HAP-1 (cell line): Measurements from ENCODE around the gene ANKRD34B.

Source experiments
- DNase-seq, 2 experiments: peaks; one replicate each; pipeline ENCODE4 v3.0.0-alpha.2; 2016 to 2020; ENCODE audit warnings: low spot score in 2 of 2
- H3K27me3 ChIP-seq: fragments of 250-450 bp; sonication (Bioruptor Pico); 2 replicates; pipeline ENCODE4 v1.5.1; 2020; ENCODE audit warnings: low read depth, mild to moderate bottlenecking, moderate library complexity
- H3K36me3 ChIP-seq: fragments of 250-450 bp; sonication (Bioruptor Pico); replicated peaks from 2 replicates; pipeline ENCODE4 v1.5.1; 2020; ENCODE audit warnings: mild to moderate bottlenecking
- H3K4me1 ChIP-seq: fragments of 250-450 bp; sonication (Bioruptor Pico); 2 replicates; pipeline ENCODE4 v1.5.1; 2020; ENCODE audit warnings: mild to moderate bottlenecking
- H3K4me3 ChIP-seq: fragments of 250-450 bp; sonication (Bioruptor Pico); 2 replicates; pipeline ENCODE4 v1.5.1; 2020; ENCODE audit warnings: mild to moderate bottlenecking, moderate library complexity
- H3K9me3 ChIP-seq: fragments of 250-450 bp; sonication (Bioruptor Pico); 2 replicates; pipeline ENCODE4 v1.5.1; 2020; ENCODE audit warnings: mild to moderate bottlenecking, moderate library complexity
- in situ Hi-C: fragments of 300-500 bp; cut with MboI; formaldehyde crosslinking; loops from 3 replicates; pipeline ENCODE4 v1.14.3; 2020; ENCODE audit warnings: low sequenced_read_pairs, inconsistent platforms, mixed read lengths

Gene ANKRD34B

DNA sequence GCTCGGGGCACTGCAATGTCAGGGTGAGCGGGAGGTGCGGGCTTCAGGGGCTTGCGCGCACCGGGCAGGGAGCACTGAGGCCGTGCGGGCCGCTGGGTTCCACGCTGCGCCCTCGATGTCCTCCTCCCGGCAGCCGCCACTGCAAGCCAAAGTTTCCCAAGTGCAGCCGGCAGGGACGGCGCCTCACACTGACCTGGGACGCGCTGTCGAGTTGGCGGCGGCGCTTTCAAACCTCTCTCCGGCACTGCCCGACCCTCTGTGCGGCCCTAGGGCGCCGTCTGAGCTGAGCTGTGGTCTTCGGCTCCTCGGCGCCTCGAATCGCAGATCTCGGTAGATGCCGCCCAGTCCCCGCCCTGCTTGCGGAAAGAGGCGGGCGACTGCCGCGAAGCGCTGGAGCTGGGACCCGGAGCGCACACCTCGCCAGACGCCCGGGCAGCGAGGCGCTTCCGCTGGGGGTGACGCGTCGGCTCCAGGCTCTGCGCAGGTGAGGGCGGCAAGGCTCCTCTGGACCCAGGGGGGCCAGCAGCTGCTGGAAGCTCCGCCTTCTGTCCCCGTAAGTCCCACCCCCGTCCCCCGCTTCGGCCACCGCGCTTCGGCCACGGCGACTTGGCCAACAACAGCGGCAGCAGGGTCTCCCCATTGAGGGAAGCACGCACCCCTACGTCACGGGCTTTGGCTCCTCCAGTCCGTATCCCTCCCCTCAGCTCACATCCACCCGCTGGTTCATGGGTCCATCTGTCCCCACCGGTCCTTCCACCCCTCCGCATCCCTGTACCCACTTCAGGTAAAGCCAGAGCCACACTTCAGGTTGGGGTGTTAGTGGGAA lies at the start of gene ANKRD34B:
ANKRD34B (minus strand) TSS at position 320 of the 826 bp plus-strand sequence. CDS start 10,261 bp downstream, outside the sequence.
- peak; percentile 30 to 68 for DNase-seq
- Histone ChIP-seq H3K9me3 (no peaks in the 10 kb centered on the region), H3K27me3 (peaks cover 17% of the 10 kb centered on the region), H3K4me1 (no peaks in the 10 kb centered on the region), H3K36me3 (no peaks in the 10 kb centered on the region), H3K4me3 (peak within 1 kb of the TSS; percentile 36)
- in situ Hi-C loops = no loop called here

DNA sequence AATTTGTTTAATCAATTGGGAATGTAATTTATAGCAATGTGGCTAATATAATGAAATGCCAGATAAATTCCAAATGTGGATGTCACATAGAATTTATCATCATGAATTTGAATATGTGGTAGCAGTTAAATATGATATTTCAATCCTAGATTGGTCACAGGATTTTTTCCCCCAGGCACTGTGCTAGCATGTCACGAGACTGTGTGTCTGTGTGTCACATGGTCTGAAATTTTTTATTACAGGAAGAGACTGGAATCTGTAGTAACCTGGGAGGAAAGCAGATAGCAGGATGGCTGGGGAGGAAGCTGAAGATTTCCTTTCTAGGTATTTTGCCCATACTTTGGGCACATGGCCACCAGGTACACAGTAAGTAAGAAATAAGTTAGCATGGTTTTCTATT lies 49.0 kb upstream of the ANKRD34B start:
- H3K27me3 ChIP-seq = no peaks in the 10 kb centered on the region
- H3K36me3 ChIP-seq = peaks cover 8% of the 10 kb centered on the region; the same call in 1 of the 2 replicates
- no peak for DNase-seq
- in situ Hi-C loops = no loop called here
- no peaks in the 10 kb centered on the region for H3K9me3 ChIP-seq
- H3K4me1 ChIP-seq = peaks cover 20% of the 10 kb centered on the region
- H3K4me3 ChIP-seq = no peak overlapping the region

DNA sequence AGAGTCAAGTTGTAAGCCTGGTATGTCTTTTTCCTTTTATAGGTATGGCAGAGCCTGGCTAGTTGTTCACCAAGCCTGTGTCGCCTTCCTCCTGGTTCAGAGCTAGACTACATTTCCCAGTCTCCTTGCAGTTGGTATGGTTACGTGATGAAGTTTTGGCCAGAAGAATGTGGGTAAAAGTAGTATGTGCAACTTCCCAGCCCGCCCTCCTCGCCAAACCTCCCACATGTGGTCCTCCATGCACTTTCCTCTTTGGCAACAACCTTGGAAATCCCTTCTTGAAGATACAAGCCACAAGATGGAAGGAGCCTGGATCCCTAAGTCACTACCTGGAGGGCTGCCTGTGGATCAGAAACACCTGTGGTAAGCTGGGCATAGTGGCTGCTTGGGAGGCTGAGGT lies 48.4 kb upstream of the ANKRD34B start:
- no peak for DNase-seq
- H3K4me3 ChIP-seq = no peak overlapping the region
- no peaks in the 10 kb centered on the region for H3K27me3 ChIP-seq
- no peaks in the 10 kb centered on the region for H3K9me3 ChIP-seq
- in situ Hi-C loops = no loop called here
- peaks cover 8% of the 10 kb centered on the region; the same call in 1 of the 2 replicates for H3K36me3 ChIP-seq
- H3K4me1 ChIP-seq = peaks cover 19% of the 10 kb centered on the region

DNA sequence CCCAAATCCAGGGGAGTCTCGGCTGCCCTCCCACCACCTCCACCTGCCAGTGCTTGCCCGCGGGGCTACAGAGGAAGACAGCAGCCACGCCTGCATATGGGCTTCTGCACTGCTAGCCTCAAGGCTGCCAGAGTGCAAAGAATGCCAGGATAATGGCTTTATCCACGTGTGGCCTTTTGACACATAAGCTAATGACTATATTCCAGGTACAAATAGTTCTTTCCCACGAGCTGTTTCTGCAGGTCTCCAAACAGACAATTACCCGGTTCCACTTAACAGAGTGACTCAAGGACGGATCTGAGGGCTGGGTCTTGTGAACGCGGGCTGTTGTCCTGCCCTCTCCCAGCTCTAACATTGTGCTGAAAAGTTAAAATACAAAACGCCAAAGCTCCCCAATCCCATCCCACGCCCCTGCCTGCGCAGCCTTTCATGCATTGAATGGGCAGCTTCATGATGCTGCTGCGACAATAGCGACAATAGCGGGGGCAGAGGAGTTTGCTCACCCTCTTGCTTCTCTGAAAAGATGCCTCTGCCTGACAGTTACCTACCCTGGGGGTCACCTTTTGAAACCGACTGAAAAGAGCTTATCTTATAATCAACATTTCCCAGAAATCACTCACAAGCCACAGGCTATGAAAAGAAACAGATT lies 45.3 kb upstream of the ANKRD34B start:
- Histone ChIP-seq H3K4me1 (peaks cover 19% of the 10 kb centered on the region), H3K4me3 (no peak overlapping the region), H3K27me3 (no peaks in the 10 kb centered on the region), H3K36me3 (peaks cover 4% of the 10 kb centered on the region; the same call in 1 of the 2 replicates), H3K9me3 (no peaks in the 10 kb centered on the region)
- DNase-seq = peak; percentile 84 to 86
- in situ Hi-C loops = no loop called here

DNA sequence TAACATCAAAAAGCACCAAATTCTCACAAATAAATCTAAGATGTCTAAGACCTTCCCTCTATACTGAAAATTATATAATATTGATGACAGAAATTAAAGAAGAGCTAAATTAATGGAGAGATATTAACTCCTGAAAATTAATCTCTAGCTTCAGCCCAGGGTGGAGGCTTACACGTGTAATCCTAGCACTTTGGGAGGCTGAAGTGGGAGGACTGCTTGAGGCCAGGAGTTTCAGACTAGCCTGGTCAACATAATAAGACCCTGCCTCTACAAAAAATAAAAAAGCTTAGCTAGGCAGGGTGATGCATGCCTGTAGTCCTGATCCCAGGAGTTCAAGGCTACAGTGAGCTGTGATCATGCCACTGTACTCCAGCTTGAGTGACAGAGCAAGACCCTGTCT lies 39.6 kb upstream of the ANKRD34B start:
- H3K36me3 ChIP-seq = no peaks in the 10 kb centered on the region
- no peaks in the 10 kb centered on the region for H3K9me3 ChIP-seq
- DNase-seq = no peak
- in situ Hi-C loops = no loop called here
- no peaks in the 10 kb centered on the region for H3K27me3 ChIP-seq
- peaks cover 19% of the 10 kb centered on the region for H3K4me1 ChIP-seq
- H3K4me3 ChIP-seq = no peak overlapping the region

DNA sequence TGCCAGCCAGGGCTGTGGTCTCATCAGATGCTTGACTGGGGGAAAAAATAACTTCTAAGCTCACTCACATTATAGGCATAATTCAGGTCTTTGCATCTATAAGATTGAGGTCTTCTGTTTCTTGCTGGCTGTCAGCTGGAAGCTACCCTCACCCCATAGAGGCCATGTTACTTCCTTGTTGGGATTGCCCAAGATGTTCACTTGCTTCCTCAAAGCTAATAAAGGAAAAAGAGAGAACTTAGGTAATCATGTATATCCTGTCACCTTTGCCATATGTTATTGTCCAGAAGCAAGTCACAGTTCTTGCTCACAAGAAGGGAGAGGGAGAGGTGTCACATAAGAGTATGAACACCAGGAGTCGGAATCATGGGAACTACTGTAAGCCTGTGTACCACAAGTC lies 38.7 kb upstream of the ANKRD34B start:
- in situ Hi-C loops = no loop called here
- Histone ChIP-seq H3K4me1 (peaks cover 18% of the 10 kb centered on the region), H3K27me3 (no peaks in the 10 kb centered on the region), H3K36me3 (no peaks in the 10 kb centered on the region), H3K9me3 (no peaks in the 10 kb centered on the region), H3K4me3 (no peak overlapping the region)
- no peak for DNase-seq

DNA sequence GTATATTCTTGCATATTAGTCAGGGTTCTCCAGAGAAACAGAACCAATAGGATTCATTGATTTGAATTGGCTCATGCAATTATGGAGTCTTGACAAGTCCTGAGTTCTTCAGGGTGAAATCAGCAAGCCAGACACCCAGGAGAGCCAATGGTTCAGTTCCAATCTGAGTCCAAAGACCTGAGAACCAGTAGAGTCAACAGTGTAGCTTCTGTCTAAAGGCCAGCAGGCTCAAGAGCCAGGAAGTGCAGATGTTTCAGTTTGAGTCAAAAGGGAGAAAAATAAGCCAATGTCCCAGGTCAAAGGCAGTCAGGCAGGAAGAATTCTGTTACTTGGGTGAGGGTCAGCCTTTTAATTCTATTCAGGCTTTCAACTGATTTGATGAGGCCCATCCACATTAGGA lies 37.8 kb upstream of the ANKRD34B start:
- Histone ChIP-seq H3K4me1 (peaks cover 18% of the 10 kb centered on the region), H3K27me3 (no peaks in the 10 kb centered on the region), H3K9me3 (no peaks in the 10 kb centered on the region), H3K4me3 (no peak overlapping the region), H3K36me3 (no peaks in the 10 kb centered on the region)
- in situ Hi-C loops = no loop called here
- no peak for DNase-seq

DNA sequence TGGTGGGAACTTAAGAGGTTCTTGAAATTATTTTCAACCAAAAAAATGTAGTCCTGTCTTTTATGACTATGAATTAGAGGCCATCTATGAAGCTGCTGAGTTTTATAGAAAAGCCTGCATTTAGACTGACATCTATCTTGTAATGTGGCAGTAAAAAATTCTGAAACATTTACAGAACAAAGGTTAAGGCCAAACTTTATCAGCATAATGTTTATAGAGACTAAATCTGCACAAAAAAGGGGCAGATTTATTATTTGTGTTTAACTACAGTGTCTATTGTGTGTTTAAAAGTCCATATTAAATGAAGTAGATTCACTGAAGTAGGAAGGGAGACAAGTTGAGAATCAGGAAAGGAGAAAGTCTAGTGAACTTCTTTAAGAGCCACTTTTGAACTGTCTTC lies 37.3 kb upstream of the ANKRD34B start:
- Histone ChIP-seq H3K27me3 (no peaks in the 10 kb centered on the region), H3K4me1 (peaks cover 18% of the 10 kb centered on the region), H3K4me3 (no peak overlapping the region), H3K36me3 (no peaks in the 10 kb centered on the region), H3K9me3 (no peaks in the 10 kb centered on the region)
- DNase-seq = peak in 1 of 2 experiments; percentile 96
- in situ Hi-C loops = no loop called here

DNA sequence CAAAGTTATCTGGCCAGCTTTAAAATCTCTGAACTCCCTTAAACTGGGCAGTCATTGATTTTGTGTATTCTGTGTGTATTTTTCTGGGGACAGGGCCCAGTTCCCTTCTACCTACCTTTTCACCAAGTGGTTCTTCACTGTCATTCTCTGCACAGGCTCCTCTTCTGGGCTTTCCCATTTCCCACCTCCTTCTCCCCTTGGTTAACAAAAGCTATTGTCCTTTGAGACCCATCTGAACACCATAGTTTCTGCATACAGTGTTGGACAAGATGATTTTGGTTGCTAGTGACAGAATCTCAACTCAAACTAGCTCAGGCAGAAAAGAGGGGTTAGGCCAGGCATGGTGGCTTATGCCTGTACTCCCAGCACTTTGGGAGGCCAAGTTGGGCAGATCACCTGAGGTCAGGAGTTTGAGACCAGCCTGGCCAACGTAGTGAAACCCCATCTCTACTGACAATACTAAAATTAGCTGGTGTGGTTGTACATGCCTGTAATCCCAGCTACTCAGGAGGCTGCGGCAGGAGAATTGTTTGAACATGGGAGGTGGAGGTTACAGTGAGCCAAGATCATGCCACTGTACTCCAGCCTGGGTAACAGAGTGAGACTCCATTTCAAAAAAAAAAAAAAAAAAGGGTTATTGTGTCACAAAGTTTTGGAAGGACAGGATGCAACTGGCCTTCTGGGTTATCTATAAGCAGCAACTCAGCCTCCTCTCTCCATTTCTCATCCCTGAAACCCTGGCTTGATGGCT lies 31.0 kb upstream of the ANKRD34B start:
- DNase-seq = no peak
- Histone ChIP-seq H3K4me3 (no peak overlapping the region), H3K9me3 (no peaks in the 10 kb centered on the region), H3K27me3 (no peaks in the 10 kb centered on the region), H3K4me1 (peaks cover 2% of the 10 kb centered on the region; the same call in 1 of the 2 replicates), H3K36me3 (no peaks in the 10 kb centered on the region)
- in situ Hi-C loops = no loop called here

DNA sequence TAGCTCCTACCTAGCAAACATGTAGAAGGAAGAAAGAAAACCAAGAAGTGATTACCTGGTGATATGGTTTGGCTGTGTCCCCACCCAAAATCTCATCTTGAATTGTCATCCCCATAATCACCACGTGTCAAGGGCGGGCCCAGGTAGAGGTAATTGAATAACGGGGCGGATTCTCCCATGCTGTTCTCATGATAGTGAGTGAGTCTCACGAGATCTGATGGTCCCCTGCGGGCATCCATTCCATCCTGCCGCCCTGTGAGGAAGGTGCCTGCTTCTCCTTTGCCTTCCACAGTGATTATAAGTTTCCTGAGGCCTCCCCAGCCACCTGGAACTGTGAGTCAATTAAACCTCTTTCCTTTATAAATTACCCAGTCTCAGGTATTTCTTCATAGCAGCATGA lies 27.4 kb upstream of the ANKRD34B start:
- no peak overlapping the region for H3K4me3 ChIP-seq
- H3K27me3 ChIP-seq = no peaks in the 10 kb centered on the region
- no peaks in the 10 kb centered on the region for H3K9me3 ChIP-seq
- no peak for DNase-seq
- no peaks in the 10 kb centered on the region for H3K4me1 ChIP-seq
- H3K36me3 ChIP-seq = no peaks in the 10 kb centered on the region
- in situ Hi-C loops = no loop called here

DNA sequence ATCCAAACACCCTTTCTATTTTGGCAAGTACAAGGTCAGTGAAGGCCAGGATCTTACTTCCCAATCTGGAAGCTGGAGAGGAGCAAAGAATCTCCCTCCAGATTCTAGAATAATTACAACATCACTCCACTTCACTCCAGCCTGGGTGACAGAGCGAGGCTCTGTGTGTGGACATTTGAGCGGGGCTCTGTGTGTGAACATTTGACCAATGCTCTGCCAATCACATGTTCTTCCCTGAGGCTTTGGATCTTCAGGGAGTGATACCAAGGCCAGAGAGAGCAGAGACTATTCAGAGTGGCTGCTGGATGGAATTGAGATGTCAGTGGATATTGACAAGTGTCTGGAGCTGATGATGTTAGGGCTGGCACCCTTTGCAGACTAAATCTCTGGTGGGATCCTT lies 24.7 kb upstream of the ANKRD34B start:
- in situ Hi-C loops = no loop called here
- no peak for DNase-seq
- no peaks in the 10 kb centered on the region for H3K4me1 ChIP-seq
- no peak overlapping the region for H3K4me3 ChIP-seq
- H3K9me3 ChIP-seq = no peaks in the 10 kb centered on the region
- no peaks in the 10 kb centered on the region for H3K27me3 ChIP-seq
- no peaks in the 10 kb centered on the region for H3K36me3 ChIP-seq

DNA sequence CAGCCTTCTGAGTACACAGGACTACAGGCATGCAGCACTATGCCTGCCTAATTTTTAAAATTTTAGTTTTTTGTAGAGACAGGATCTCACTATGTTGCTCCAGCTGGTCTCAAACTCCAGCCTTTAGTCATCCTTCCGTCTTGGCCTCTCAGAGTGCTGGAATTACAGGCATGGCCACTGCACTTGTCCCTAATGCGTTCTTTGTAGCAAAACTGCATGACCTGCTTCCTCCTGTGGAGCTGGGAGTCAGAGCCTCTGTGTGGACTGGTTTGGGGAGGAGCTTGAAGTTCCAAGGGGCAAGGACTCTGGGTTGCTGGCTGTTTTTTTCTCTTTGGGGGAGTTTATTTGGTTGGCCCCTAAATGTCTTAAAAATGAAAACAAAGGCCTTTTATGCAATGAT lies 22.7 kb upstream of the ANKRD34B start:
- no peak for DNase-seq
- no peaks in the 10 kb centered on the region for H3K27me3 ChIP-seq
- in situ Hi-C loops = no loop called here
- no peaks in the 10 kb centered on the region for H3K36me3 ChIP-seq
- H3K4me3 ChIP-seq = no peak overlapping the region
- no peaks in the 10 kb centered on the region for H3K4me1 ChIP-seq
- H3K9me3 ChIP-seq = no peaks in the 10 kb centered on the region

DNA sequence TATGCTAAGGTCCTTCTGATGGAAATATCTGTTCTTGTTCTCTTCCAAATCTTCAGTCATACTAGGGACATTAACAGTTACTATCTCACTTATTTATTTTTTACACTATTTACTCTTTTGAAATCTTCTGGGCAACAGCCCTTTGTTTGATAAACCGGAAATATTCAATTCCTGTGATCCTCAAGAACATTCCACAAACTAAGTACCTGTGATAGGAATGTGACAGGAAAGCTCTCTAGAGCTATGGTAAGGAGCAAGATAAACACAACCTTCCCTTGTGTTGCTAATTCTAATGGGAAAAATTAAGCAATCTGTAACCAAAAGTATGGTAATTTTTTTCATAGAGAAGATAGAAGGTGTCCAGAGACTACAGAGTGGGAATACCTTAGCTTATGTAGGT lies 22.0 kb upstream of the ANKRD34B start:
- in situ Hi-C loops = no loop called here
- Histone ChIP-seq H3K4me1 (no peaks in the 10 kb centered on the region), H3K4me3 (no peak overlapping the region), H3K9me3 (no peaks in the 10 kb centered on the region), H3K27me3 (no peaks in the 10 kb centered on the region), H3K36me3 (no peaks in the 10 kb centered on the region)
- DNase-seq = no peak

DNA sequence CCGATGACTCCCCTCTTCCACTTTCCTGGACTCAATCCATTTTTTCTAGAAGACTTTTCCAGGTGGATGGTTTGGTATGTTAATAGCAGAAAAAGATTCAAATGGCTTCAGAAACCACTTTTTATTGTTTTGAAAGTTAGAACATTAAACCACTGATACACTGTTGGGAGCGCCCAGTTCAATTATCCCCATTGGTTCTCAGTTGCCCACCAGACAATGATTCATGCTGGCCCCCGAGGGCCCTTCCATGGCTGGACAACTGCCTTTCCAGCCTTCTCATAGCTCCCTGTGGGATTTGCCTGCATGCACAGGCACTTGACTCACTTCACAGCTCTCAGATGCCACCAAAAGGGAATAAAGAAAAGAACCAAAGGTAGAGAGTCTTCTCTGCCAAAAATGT lies 21.3 kb upstream of the ANKRD34B start:
- DNase-seq = no peak
- Histone ChIP-seq H3K4me1 (no peaks in the 10 kb centered on the region), H3K27me3 (no peaks in the 10 kb centered on the region), H3K36me3 (no peaks in the 10 kb centered on the region), H3K9me3 (no peaks in the 10 kb centered on the region), H3K4me3 (no peak overlapping the region)
- in situ Hi-C loops = no loop called here
